NCI-H1417 treated with DMSO at 0.1 percent for 48 hours (cell line): ENCODE data around the gene KDM4C.
"Not testable (repeated sequence)": the region's sequence is repeated elsewhere in the genome, so short reads cannot be mapped to it uniquely, and the experiment has no call there.

ENCODE experiments used
- DNase-seq: peaks from one replicate; lab custom pipeline; 2025; lab: John Stamatoyannopoulos, UW

Gene KDM4C

GRCh38 chr9:6757456-6758247 is at the start of gene KDM4C:
Gene KDM4C (plus strand): TSS chr9:6757973. CDS start chr9:6792989, 35,016 bp downstream.
- DNase-seq, result peak; percentile 49

- DNase-seq, result no peak
These were observed 49.0 kb upstream of the KDM4C start for GRCh38 chr9:6708732-6709131.

DNA sequence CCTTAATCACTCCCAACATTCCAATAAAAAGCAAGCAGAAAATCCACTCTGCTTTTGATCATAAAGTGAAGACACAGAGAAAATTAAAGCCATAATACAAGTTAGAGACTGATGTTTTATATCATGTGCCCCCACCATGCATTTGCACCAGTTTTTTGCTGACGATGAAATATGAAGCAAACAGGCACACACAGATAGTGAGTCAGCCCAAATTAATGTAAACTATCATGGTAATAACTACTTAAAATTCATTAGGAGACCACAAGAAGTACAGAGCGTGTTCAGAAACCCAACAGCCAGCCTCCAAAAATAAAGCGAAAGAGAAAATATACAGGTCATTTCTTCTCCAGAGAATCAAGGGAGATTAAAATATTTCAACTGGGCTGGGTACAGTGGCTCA is 46.4 kb upstream of the KDM4C start:
- no peak for DNase-seq

DNA sequence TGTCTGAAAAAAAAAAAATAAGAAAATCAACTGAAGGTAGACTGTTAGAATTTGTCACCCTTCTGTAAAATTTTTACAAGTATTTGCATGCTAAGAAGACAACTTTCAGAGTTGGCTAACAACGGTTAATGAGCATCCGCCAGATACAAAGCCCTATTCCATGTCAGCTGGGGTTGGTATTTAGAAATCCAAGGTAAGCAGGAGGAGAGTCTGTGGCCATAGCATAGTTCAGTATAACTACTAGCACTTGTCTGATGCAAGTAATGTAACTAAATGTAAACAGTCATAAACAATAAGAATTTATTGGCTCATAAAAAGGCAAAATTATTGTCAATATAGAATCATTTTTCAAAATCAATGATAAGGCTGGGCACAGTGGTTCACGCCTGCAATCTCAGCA is 45.7 kb upstream of the KDM4C start:
- no peak for DNase-seq

GRCh38 chr9:6714176-6714575 is 43.6 kb upstream of the KDM4C start:
- no peak for DNase-seq

GRCh38 chr9:6715153-6715754 is 42.5 kb upstream of the KDM4C start:
- DNase-seq, result not testable (repeated sequence)

DNA sequence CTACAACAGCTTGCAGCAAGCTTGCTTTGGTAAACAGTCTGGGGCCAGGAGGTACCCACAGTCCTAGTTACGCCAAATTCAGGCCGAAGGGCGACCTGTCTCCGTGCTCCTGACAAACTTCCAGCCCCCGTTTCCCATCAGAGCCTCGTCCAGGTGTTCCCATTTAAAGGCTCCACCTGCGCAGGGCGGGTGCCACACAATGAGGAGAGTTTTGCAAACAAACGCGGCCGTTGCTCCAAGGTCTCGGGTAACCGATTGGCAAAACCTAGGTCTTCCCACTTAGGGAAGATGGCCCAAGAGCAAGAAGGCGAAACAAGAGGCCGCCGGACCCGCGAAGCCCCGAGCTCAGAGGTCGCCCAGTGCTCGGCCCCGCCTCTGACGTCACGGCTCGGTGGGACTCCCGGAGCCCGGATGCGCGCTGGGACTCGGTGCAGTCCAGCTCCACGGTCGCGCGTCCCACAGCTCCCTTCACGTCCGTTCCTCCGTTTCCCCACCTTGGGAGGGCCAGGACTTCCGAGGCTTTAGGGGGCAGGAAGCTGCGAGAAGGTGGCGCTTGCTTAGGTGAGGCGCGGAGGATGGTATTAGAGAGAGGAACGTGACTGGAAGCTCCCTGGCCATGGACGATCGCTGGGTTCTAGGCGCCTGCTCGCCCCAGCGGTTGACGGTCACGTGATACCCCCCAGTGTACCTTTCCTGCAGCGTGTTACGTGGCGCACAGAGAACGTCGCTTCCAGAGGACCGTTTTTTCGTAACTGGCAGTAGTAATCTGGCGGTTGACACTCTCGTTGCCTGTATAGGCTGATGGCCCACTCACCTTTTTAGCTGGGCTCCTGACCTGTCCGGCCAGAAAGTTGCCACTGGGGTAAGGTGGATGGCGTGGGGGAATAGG is 41.8 kb upstream of the KDM4C start:
- DNase-seq, result no peak

DNA sequence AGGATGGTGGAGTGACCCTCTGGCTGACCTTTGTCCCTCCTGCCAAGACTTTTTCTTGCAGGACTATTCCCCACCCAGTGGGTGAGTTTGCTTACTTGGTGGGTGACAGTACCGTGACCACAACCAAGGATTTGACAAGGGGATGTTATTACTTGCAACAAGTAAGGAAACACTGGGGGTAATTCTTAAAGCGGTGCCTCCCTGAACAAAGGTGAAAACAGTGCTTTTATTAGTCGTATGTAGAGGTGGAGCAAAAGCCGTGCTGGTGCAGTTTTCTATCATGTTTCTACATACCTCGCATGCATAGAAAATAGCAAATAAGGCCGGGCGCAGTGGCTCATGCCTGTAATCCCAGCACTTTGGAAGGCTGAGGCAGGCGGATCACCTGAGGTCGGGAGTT is 41.0 kb upstream of the KDM4C start:
- no peak for DNase-seq

- DNase-seq, result no peak
These were observed 33.8 kb upstream of the KDM4C start for GRCh38 chr9:6723881-6724420.

GRCh38 chr9:6733257-6733656 is 24.5 kb upstream of the KDM4C start:
- no peak for DNase-seq

GRCh38 chr9:6733831-6734230 is 23.9 kb upstream of the KDM4C start:
- no peak for DNase-seq

DNA sequence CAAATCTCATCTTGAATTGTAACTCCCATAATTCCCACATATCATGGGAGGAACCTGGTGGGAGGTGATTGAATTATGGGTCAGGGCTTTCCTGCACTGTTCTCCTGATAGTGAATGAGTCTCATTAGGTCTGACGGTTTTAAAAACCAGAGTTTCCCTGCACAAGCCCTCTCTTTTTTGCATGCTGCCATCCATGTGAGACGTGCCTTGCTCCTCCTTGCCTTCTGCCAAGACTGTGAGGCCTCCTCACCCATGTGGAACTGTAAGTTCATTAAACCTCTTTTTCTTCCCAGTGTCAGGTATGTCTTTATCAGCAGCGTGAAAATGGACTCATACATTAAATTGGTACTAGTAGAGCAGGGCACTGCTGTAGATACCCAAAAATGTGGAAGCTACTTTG is 22.4 kb upstream of the KDM4C start:
- DNase-seq, result no peak

DNA sequence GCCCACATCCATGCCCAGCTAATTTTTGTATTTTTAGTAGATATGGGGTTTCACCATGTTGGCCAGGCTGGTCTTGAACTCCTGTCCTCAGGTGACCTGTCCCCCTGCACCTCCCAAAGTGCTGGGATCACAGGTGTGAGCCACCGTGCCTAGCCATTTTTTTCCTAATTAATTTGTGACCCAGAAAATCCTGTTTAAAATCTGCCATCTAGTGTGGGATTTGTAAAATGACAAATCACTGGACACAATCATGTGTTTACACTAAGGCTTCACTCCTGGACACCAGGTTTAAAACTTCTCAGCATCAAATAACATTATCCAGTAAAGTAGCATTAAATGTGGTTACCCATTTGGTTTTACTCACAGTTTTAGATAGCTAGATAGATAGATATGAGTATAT is 18.6 kb upstream of the KDM4C start:
- no peak for DNase-seq

DNA sequence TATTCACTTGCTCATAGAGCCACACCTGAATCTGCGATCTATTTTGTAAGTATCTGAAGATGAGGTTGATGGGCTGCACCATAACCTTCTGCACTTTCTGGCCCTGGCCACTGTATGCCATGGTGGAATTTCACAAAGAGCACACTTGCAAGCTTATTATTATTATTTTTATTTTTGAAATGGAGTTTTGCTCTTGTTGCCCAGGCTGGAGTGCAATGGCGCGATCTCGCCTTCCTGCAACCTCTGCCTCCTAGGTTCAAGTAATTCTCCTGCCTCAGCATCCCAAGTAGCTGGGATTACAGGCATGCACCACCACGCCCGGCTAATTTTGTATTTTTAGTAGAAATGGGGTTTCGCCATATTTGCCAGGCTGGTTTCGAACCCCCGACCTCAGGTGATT is 8.9 kb upstream of the KDM4C start:
- DNase-seq, result not testable (repeated sequence)

DNA sequence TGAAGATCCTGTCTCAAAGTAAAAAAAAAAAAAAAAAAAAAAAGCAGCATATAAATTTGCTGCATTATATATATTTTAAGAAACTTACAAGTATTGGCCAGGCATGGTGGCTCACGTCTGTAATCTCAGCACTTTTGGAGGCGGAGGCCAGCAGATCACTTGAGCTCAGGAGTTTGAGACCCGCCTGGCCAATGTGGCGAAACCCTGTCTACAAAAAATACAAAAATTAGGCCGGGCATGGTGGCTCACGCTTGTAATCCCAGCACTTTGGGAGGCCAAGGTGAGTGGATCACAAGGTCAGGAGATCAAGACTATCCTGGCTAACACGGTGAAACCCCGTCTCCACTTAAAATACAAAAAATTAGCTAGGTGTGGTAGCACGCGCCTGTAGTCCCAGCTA is 2.9 kb upstream of the KDM4C start:
- DNase-seq, result not testable (repeated sequence)

GRCh38 chr9:6757132-6757455 is 679 bp upstream of the KDM4C start:
- no peak for DNase-seq

- no peak for DNase-seq
These were observed 400 bp downstream of the KDM4C start for GRCh38 chr9:6758248-6758497.

DNA sequence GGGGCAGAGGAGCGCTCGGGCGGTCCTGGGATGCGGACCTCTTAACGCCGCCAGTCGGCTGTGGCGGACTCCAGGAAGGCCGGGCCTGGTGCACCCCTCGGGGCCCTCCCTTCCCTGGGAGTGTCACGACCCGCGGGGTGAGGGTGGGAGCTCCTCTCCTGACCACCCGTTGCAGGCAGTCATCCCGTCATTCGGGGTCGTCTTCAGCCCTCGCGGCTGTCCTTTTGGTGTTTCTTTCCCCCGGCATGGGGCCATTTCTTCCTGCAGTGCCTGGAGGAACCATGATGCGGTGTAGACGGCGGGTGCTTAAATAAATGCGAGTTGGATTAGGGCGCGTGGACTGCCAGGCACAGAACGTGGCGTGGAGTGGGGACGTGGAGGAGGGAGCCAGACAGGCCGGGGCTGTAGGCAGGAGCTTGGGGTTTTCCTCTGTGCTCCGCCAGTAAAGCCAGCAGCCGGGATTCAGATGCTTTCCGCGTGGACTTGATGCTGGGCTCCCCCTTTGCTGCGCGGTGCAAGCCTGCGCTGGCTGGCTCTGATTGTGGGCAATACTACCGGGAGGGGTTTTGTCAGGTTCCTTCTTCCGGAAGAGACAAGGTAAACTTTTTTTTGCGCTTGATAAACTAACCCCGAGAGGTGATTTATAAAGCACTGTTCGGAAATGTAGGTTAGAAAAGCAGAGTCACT is 868 bp downstream of the KDM4C start:
- no peak for DNase-seq

DNA sequence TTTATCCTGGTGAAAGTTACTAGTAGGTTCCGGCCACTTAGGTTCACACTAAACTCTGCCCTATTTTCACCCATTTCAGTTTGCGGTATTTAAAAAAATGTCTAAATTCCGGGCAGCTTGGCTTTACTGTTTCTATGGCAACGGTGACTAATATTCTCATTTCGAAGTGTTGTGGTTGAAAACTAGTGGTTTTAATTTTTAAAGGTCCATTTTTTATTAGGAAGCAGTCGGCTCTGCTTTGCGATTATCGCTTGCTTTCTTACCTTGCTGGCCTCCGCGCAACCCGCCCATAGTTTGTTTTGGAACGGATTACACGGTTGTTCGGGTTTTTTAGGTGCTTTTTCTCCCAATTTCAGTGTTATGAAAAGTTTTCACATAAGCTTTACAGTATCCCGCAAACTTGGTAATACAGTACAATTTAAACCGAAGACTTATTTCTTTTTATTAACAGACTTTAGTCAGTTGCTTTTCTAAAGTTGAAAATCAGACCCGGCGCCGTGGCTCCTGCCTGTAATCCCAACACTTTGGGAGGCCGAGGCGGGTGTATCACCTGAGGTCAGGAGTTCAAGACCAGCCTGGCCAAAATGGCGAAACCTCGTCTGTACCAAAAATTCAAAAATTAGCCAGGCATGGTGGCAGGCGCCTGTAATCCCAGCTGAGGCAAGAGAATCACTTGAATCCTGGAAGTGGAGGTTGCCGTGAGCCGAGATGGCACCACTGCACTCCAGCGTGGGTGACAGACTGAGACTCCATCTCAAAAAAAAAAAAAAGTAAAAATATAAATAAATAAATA is 1.6 kb downstream of the KDM4C start:
- DNase-seq, result no peak

GRCh38 chr9:6761306-6761705 is 3.5 kb downstream of the KDM4C start:
- DNase-seq, result no peak

DNA sequence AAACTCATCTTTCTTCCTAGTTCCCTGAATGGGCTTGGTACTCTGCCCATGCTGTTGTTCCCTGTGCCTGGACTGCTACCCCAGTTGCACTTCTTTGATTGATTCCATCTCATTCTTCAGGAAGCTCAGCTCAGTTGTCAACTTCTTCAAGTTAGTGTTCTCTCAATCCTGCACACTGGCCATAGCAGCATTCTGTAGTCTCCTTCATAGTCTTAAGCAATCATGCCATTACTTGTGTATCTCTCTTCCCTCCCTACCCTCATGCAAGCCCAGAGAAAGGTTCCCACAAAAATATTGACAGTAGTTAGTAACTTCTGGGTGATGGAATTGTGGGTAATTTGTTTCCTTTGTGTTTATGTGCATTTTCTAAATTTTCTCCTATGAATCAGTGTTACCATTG is 5.5 kb downstream of the KDM4C start:
- no peak for DNase-seq

GRCh38 chr9:6764011-6764410 is 6.2 kb downstream of the KDM4C start:
- DNase-seq, result no peak
